Esophagus muscularis mucosa (tissue), 4 donors: ENCODE results near the gene EFCC1.

Experiments used
- CTCF ChIP-seq, 3 experiments: fragments of 200-600 bp in 2 of 3; fragments of 450-650 bp in 1 of 3; sonication (generic) in 2 of 3; IDR thresholded peaks; one replicate each; pipeline ENCODE4 v1.5.1; 2017 to 2019; ENCODE audit warnings: antibody characterized with exemption in 3 of 3, mild to moderate bottlenecking in 2 of 3, moderate library complexity in 1 of 3
- EP300 ChIP-seq: sonication (generic); formaldehyde crosslinking; IDR thresholded peaks from one replicate; pipeline ENCODE4 v1.6.1; 2017; ENCODE audit warnings: antibody characterized with exemption
- POLR2A ChIP-seq: fragments of 450-650 bp; IDR thresholded peaks from one replicate; pipeline ENCODE4 v1.6.1; 2017; ENCODE audit warnings: antibody characterized with exemption, moderate library complexity, mild to moderate bottlenecking, low read depth

GRCh38 chr3:128973988-128974564 lies 27.0 kb upstream of the EFCC1 start:
- TF ChIP-seq POLR2A (no peak), CTCF (IDR thresholded peaks at IDR 0.05) (no peak), EP300 (no peak)
